Measurements from ENCODE around the gene TBC1D14.
A peak's percentile ranks its signal among the peaks of the same experiment; 100 is the strongest.

Gene TBC1D14

DNA sequence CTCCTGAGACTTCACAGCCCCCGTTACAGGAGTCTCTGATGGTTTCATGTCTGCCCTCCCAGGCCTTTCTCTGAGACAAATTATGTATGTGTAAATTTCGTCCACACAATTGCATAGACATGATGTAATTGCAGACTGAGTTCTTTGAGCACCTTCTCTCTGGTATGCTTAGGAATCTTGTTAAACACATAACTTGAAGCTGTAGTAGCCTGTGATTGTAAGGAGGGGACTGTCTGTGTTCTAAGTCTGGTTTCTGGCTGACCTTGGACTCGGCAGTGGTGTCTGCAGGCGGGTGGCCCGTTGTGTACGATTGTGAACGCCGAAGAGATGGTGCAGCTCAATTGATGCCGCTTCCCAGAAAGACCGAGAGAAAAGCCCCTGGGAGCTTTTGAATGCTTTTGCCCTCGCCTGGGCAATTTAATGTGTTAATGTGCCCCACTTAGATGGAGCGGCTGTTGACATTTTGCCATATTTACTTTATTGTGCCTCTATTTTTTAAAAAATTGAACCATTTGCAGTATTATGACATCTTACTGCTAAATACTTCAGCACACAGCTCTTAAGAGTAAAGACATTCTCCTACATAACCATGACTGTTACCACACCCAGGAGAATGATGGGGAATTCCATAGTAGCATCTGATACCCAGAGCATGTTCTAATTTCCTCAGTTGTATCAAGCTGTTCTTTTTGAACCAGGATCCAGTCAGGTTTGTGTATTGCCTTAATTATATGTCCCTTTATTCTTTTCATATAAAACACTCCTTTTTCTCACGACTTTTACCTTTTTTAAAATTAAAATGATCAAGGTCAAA is 75.2 kb downstream of the TBC1D14 start:
- DNase-seq, result no peak

GRCh38 chr4:6986072-6986780 is 76.6 kb downstream of the TBC1D14 start:
- no peak for DNase-seq

GRCh38 chr4:6986781-6987587 is 77.4 kb downstream of the TBC1D14 start:
- peak; percentile 88 for DNase-seq

- DNase-seq, result no peak
Measured at GRCh38 chr4:6987588-6987961, 77.9 kb downstream of the TBC1D14 start.

DNA sequence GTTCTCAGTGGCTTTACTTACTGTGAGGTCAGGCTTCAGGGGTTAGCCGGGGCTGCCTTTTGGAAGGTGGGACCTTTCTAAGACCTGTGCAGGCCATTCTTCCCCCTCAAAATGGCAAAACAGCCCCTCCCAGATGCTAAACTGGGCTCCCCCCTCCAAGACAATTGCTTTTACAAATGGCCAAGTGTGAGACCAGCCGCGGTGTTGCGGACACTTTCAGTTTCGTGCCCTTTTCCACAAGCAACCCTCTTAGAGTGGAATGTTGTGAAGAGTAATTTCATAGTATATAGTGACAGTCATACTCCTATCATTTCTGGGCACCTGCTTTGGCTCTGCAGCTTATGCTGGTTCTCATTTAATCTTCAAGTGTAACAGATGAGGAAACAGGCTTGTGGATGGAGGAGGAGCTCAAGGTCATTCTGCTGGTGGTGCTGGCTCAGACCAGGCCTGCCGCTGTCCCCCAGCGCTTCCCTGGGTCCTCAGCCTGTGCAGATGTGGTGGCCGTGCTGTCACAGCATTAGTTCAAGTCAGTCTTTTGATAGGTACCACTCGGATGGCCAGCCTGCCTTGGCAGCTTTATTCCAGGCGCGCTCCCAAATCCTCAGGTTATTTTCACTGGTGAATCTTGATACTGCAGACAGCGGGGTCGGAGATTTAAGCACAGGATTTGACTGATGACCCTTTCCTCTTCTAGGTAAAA is 78.5 kb downstream of the TBC1D14 start:
- no peak for DNase-seq

DNA sequence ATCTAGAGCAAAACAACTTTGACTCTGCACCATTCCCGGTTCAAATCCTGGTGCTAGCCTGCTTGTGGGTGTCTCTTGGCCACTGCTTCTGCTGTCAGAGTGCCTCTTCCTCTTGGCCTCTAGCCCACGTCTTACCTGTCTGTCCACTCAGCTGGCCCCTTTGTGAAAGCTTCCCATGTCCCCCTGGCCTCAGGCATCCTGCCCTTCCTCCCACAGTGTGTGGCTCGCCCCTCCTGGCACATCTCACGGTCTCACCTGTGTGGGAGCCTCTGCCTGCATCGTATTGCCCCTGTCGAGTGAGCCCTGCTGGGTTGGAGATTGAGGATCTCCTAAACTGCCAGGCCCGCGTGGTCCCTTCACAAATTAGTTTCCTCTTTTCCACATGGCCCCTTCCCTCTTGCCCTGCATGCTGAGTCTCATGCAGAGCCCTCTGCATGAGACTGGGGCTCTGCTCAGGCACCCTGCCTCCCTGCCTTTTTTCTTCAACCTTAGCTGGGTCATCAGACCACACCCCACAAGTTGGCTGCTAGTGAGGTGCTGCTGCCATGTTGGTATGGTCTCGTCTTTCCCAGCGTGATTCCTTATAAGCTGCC is 79.8 kb downstream of the TBC1D14 start:
- no peak for DNase-seq

- DNase-seq, result no peak
Measured at GRCh38 chr4:6990661-6991060, 81.0 kb downstream of the TBC1D14 start.

DNA sequence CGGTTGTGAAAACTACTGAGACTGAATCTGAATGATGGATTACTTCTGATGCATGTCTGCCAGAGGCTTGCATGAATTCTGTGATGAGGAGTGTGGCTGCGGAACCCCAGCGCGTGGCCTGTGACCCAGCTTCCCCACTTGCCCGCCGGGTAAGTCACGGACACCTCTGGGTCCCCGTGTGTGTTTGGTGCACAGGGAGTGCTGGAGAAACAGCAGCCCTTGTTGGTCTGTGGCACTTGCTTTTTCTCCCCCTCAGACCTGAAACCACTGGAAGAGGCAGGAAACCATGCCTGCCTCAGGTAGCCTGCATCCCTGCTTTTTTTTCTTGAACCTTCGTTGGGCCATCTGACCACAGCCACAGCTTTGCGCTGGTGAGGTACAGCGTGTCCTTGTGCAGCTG is 81.6 kb downstream of the TBC1D14 start:
- DNase-seq, result no peak

GRCh38 chr4:6991771-6992557 is 82.3 kb downstream of the TBC1D14 start:
- no peak for DNase-seq

- no peak for DNase-seq
Measured at GRCh38 chr4:6992728-6993677, 83.4 kb downstream of the TBC1D14 start.

GRCh38 chr4:6996481-6996880 is 86.9 kb downstream of the TBC1D14 start:
- no peak for DNase-seq

DNA sequence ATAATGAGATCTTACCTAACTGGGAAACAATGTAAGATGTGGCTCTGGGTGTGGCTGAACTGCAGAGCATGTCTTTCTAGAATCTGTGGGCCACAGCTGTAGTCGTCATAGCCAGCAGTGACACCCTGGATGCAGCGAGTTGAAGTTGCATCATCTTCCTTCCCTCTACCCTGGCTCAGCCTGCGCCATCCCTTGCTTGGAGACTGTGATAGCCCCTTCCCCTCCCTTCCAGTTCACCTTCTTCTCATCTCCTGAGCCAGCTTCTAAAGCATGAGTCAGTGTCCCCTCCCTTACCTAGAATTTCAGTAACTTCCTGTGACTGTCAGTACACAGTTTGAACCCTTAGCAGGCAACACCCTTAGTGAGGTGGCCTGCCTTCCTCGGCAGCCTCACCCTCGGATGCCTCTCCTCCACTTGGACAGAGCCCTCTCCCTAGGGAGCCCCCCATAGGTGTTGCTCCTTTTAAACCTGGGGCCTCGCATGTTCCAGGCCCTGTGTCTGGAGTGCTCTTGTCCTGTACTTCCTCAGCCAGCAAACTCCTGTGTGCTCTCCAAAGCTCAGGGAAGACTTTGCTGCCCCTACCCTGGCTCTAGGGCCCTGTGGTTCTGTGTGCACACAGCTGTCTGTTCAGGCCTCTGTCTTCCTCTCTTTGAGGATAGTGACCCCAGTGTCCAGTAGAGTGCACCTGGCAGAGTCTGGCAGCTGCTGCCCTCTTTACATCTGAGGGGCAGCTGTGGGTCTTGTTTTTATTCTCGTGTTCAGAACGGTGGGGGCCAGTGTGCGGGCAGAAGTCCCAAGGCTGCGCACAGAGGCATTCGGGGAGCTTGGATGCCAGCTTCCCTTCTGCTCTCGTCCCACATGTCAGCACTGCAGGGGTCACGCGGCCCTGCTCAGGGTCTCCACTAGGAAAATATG is 89.8 kb downstream of the TBC1D14 start:
- no peak for DNase-seq

DNA sequence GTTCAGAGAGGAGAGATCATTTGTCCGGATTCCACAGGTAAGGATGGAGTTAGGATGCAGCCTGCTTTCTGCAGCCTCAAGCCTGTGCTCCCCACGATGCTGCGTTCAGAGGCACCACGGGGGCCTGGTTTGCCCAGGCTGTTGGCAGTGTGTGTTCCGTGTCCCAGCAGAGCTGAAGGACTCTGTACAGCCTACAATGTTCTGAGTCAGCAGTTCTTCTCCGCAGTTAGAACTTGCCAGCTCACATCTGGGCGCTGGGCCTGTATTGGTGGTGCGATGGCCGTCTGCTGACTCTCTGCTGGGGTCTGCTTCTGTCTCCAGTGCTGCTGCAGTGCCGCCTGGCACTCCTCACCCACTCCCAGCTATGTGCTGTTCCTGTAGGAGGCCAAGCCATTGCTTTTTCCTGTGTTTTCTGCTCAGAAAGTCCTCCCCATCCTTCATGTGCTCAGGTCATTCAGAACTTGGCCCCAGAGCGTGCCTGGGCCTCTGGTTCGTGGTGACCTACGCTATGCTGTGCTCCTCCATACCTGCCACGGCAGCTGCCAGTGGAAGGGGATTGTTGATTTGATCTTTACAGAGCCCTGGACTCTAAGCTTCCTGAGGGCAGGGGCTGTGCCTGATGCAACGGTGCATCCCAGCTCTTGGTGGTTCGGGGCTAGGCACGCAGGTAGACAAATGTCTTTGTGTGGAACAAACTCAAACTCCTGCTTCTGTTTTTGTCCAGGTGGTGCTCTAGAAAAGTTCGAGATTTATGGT is 91.0 kb downstream of the TBC1D14 start:
- no peak for DNase-seq

- no peak for DNase-seq
Measured at GRCh38 chr4:7001271-7001670, 91.6 kb downstream of the TBC1D14 start.

DNA sequence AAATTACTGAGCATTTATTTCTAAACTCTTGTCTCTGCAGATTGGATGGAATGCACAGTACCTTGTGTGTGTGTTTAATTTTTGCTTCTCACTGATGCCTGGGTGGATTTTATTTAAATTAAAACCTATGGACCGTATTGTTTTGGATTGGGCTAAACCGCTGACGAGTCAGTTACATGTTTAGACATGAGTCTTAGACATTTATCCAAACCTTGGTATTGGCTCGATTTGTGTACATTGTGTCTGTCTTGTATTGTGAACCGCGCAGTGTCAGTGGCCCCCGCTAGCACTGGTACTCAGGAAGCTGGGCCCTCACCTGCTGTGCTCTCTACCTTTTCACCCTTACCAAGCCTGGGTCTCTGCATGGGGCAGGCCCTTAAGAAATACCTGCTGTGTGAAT is 92.7 kb downstream of the TBC1D14 start:
- no peak for DNase-seq

DNA sequence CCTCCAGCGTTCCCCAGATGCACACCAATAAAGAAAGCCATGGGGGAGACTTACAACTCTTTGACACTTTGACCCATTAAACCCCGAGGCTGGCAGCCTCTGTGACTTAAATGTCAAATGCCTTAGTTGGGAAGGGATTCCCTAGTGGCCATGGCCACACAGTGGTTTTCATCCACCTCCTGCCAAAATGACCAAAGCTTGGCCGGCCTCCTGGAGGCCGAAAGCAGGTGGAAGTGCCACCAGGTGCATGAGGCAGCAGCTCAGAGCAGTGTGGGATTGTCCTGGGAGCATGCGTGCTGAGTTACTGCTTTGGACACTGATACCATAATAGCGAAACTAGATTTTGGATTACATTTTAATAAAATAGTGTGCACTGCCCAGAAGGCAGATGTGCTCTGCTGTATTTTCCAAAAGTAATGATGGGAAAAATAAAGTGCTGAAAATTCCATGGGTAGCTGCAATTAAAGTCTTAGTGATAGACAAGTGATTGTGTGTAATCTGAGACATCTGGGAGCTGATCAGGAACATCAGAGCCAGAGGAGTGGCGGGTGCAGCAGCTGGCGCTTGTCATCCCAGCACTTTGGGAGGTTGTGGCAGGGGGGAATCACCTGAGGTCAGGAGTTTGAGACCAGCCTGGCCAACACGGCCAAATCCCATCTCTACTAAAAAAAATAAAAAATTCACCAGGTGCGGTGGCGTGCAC is 93.7 kb downstream of the TBC1D14 start:
- no peak for DNase-seq

- no peak for DNase-seq
Measured at GRCh38 chr4:7003879-7004240, 94.2 kb downstream of the TBC1D14 start.

DNA sequence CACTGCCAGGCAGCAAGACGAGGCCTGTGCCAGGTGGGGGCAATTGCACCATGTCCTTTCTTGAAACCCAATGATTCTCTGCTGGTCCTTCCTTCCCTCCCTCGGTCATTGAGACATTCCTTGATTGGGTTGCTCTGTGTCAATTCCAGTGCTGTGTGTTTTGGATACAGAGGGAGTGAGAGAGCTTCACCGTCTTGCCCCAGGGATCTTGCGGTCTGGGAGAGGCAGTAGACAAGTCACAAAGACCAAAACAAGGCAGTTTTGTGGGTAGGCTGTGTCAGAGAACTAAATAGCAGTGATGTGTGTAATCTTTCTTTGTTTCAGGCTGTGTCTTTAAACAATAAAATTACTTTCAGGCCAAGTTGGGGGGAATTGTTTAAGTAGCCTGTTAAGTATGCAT is 94.7 kb downstream of the TBC1D14 start:
- no peak for DNase-seq
